Ovary (tissue), 3 donors: ENCODE measurements around the gene DCTN1.

Experiments used
- CTCF ChIP-seq, 3 donors: fragments of 450-650 bp in 2 of 3; fragments of 200-600 bp in 1 of 3; IDR thresholded peaks; one replicate each; pipeline versions ENCODE4 v1.5.1 to v1.8.0; 2016 to 2022; ENCODE audit warnings: antibody characterized with exemption in 3 of 3, mild to moderate bottlenecking in 1 of 3
- EP300 ChIP-seq: sonication (generic); formaldehyde crosslinking; IDR thresholded peaks from one replicate; pipeline ENCODE4 v1.6.1; 2017; ENCODE audit warnings: antibody characterized with exemption
- POLR2A ChIP-seq: fragments of 450-650 bp; IDR thresholded peaks from one replicate; pipeline ENCODE4 v1.6.1; 2017; ENCODE audit warnings: antibody characterized with exemption, mild to moderate bottlenecking, moderate library complexity
- donor health status: DM: no; HTN: no; CAD: no.

DNA sequence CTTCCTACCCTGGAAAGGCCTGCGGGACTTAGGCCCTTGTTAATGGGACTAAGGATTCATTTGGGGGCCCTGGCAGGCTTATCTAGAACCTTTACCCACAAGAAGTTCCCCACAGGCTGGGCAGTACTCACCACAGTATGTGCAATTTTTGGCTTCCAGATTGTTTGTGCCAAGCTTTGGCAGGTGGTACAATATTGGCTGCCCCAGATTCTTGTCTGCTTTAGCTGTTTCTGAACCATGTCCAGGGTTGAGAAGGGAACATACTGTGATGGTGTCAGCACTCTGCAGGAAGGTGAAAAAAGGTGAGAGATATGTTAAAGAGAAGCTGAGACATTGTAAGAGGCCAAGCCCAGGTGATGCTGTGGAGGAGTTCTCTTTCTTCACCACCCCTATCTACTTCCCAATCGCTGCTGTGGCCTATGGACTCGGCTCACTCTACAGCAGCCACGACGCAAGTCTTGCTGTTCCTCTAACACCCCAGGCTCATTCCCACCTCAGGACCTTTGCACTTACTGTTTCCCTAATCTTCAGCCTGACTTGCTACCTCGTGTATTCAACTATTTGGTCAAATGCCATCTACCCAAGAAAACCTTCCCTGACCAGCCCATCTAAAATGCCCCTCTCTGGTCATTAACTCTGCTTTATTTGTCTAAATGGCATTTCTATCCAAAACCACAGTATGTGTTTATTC, 46.1 kb downstream of the DCTN1 start:
- TF ChIP-seq CTCF (IDR thresholded peaks at IDR 0.05) (no peak), EP300 (no peak), POLR2A (no peak)
